IMR-90 (cell line): ENCODE results near the gene LGMN. TPM values are rescaled to one million over a fixed set of nuclear protein-coding genes. Genes with fewer than 3 reads are reported as not detected.

ENCODE experiments used
- ATAC-seq: fragments of 200-7000 bp; cut with Tn5 transposase; 2 replicates; pipeline ENCODE4 v1.9.1; 2020; ENCODE audit warnings: low read depth, mild to moderate bottlenecking, moderate library complexity
- BruUV-seq: library from RNA; stranded (reverse); fragments of 400-500 nt; replicated peaks from 2 replicates; lab custom pipeline; 2021; lab: Mats Ljungman, UMichigan
- CTCF ChIA-PET: fragments of 300-600 bp; formaldehyde crosslinking; extraction: SDS; loops from one replicate; lab custom pipeline; 2021; ENCODE audit warnings: antibody characterized with exemption; lab: Yijun Ruan, JAX
- POLR2A ChIA-PET: fragments of 300-600 bp; sonication (Branson Sonifier 250); formaldehyde crosslinking; loops from one replicate; lab custom pipeline; 2022; ENCODE audit warnings: antibody characterized with exemption; ENCODE audit not compliant: unreplicated experiment; lab: Charles Lee
- DNase-seq: peaks from one replicate; pipeline ENCODE4 v3.0.0; 2013
- H2AFZ ChIP-seq: replicated peaks from 2 replicates; pipeline ENCODE3; 2013; ENCODE audit warnings: low read length, mild to moderate bottlenecking; ENCODE audit not compliant: poor library complexity
- H2AK5ac ChIP-seq: 2 replicates; pipeline ENCODE4 v1.6.1; 2013; ENCODE audit warnings: low read depth, low read length, inconsistent platforms
- H2AK9ac ChIP-seq: replicated peaks from 2 replicates; pipeline ENCODE3; 2013; ENCODE audit warnings: mild to moderate bottlenecking, low read depth, low read length, moderate library complexity; ENCODE audit not compliant: poor library complexity
- H2BK120ac ChIP-seq: 2 replicates; pipeline ENCODE4 v1.6.1; 2013; ENCODE audit warnings: low read depth, low read length, inconsistent platforms
- H2BK15ac ChIP-seq: 3 replicates; pipeline ENCODE4 v1.6.1; 2013; ENCODE audit warnings: low read depth, low read length, inconsistent platforms
- H2BK20ac ChIP-seq: 2 replicates; pipeline ENCODE4 v1.6.1; 2013; ENCODE audit warnings: low read depth, mild to moderate bottlenecking, inconsistent platforms, low read length, moderate library complexity
- H2BK5ac ChIP-seq: 2 replicates; pipeline ENCODE4 v1.6.1; 2013; ENCODE audit warnings: mild to moderate bottlenecking, low read depth, low read length, inconsistent platforms; ENCODE audit not compliant: poor library complexity, severe bottlenecking
- H3K14ac ChIP-seq: replicated peaks from 2 replicates; pipeline ENCODE4 v1.6.1; 2013; ENCODE audit warnings: low read depth, low read length, inconsistent platforms
- H3K18ac ChIP-seq: 2 replicates; pipeline ENCODE4 v1.6.1; 2013; ENCODE audit warnings: low read depth, low read length, control low read depth
- H3K23ac ChIP-seq: 2 replicates; pipeline ENCODE4 v1.6.1; 2013; ENCODE audit warnings: low read depth, low read length, inconsistent platforms
- H3K27ac ChIP-seq: 2 replicates; pipeline ENCODE4 v1.5.1; 2013; ENCODE audit warnings: mild to moderate bottlenecking, control low read depth, low read length; ENCODE audit not compliant: insufficient read depth
- H3K27me3 ChIP-seq: 2 replicates; pipeline ENCODE4 v1.6.1; 2013; ENCODE audit warnings: low read length; ENCODE audit not compliant: control insufficient read depth, insufficient read depth
- H3K36me3 ChIP-seq: 2 replicates; pipeline ENCODE4 v1.6.1; 2013; ENCODE audit warnings: low read length, mixed read lengths; ENCODE audit not compliant: control insufficient read depth, insufficient read depth
- H3K4ac ChIP-seq: 2 replicates; pipeline ENCODE4 v1.6.1; 2013; ENCODE audit warnings: low read depth, low read length, inconsistent platforms
- H3K4me1 ChIP-seq: 2 replicates; pipeline ENCODE4 v1.6.1; 2013; ENCODE audit warnings: low read length, mixed read lengths; ENCODE audit not compliant: control insufficient read depth, insufficient read depth
- H3K4me2 ChIP-seq: 2 replicates; pipeline ENCODE4 v1.6.1; 2013; ENCODE audit warnings: low read depth, mild to moderate bottlenecking, control low read depth, low read length, moderate library complexity
- H3K4me3 ChIP-seq: 2 replicates; pipeline ENCODE4 v1.5.1; 2013; ENCODE audit warnings: low read depth, mild to moderate bottlenecking, control low read depth, low read length, moderate library complexity; ENCODE audit not compliant: insufficient read depth
- H3K56ac ChIP-seq: 2 replicates; pipeline ENCODE4 v1.6.1; 2013; ENCODE audit warnings: low read length, inconsistent platforms; ENCODE audit not compliant: insufficient read depth; ENCODE audit errors: extremely low read depth
- H3K79me1 ChIP-seq, 2 experiments: 2 replicates each; pipeline ENCODE4 v1.6.1; 2013; ENCODE audit warnings: low read length in 2 of 2, inconsistent platforms in 1 of 2, low read depth in 1 of 2
- H3K9ac ChIP-seq: 2 replicates; pipeline ENCODE4 v1.6.1; 2013; ENCODE audit warnings: low read depth, low read length, control low read depth
- H3K9me1 ChIP-seq: 2 replicates; pipeline ENCODE4 v1.6.1; 2013; ENCODE audit warnings: low read length, inconsistent platforms; ENCODE audit not compliant: insufficient read depth
- H3K9me3 ChIP-seq: 2 replicates; pipeline ENCODE4 v1.6.1; 2013; ENCODE audit warnings: low read length; ENCODE audit not compliant: control insufficient read depth, insufficient read depth
- H4K20me1 ChIP-seq: 2 replicates; pipeline ENCODE4 v1.6.1; 2013; ENCODE audit warnings: low read length, inconsistent platforms; ENCODE audit not compliant: insufficient read depth
- H4K5ac ChIP-seq: 2 replicates; pipeline ENCODE4 v1.6.1; 2013; ENCODE audit warnings: mild to moderate bottlenecking, low read depth, low read length, control low read depth
- H4K8ac ChIP-seq, 2 experiments: 2 replicates each; pipeline ENCODE4 v1.6.1; 2013; ENCODE audit warnings: low read depth in 2 of 2, low read length in 2 of 2, control low read depth in 1 of 2, inconsistent platforms in 1 of 2
- H4K91ac ChIP-seq: 2 replicates; pipeline ENCODE4 v1.6.1; 2013; ENCODE audit warnings: low read depth, low read length, inconsistent platforms; ENCODE audit not compliant: insufficient read depth
- BHLHE40 ChIP-seq: fragments of 150-350 bp; IDR thresholded peaks from 2 replicates; pipeline ENCODE4 v1.6.1; 2016; ENCODE audit warnings: mild to moderate bottlenecking, low read depth, low read length
- CHD1 ChIP-seq: IDR thresholded peaks from 2 replicates; pipeline ENCODE4 v1.6.1; 2012; ENCODE audit warnings: low read depth, low read length, improper control_type of control experiment
- ELK1 ChIP-seq: fragments of 150-350 bp; IDR thresholded peaks from 2 replicates; pipeline ENCODE4 v1.6.1; 2016; ENCODE audit warnings: low read depth, mild to moderate bottlenecking, low read length, moderate library complexity, borderline replicate concordance
- MAFK ChIP-seq: IDR thresholded peaks from 2 replicates; pipeline ENCODE4 v1.6.1; 2012; ENCODE audit warnings: low read depth, low read length, improper control_type of control experiment
- NFE2L2 ChIP-seq: fragments of 150-350 bp; IDR thresholded peaks from 2 replicates; pipeline ENCODE4 v1.6.1; 2016; ENCODE audit warnings: low read depth, mild to moderate bottlenecking, low read length
- POLR2A ChIP-seq: IDR thresholded peaks from 2 replicates; pipeline ENCODE4 v1.6.1; 2012; ENCODE audit warnings: mild to moderate bottlenecking, low read depth, low read length
- RAD21 ChIP-seq: IDR thresholded peaks from 2 replicates; pipeline ENCODE4 v1.6.1; 2012; ENCODE audit warnings: low read length, improper control_type of control experiment
- RCOR1 ChIP-seq: IDR thresholded peaks from 2 replicates; pipeline ENCODE4 v1.6.1; 2012; ENCODE audit warnings: mild to moderate bottlenecking, low read length, improper control_type of control experiment; ENCODE audit not compliant: insufficient replicate concordance
- WGBS, 2 experiments: methylation state at CpG; one replicate each; pipeline versions ENCODE4 v1.1.5 to v1.1.7; 2013; ENCODE audit warnings: missing lambda C conversion rate in 2 of 2; ENCODE audit not compliant: insufficient read length in 1 of 2; ENCODE audit errors: extremely low coverage in 2 of 2; 5-methylcytosine and 5-hydroxymethylcytosine counted together
- dilution Hi-C: fragments of 300-500 bp; cut with HindIII; formaldehyde crosslinking; loops from one replicate; pipeline ENCODE4 v1.14.3; 2018; ENCODE audit warnings: low sequenced_read_pairs; ENCODE audit not compliant: unreplicated experiment
- in situ Hi-C: fragments of 300-500 bp; cut with MboI; formaldehyde crosslinking; loops from 3 replicates; pipeline ENCODE4 v1.14.3; 2019; ENCODE audit warnings: low sequenced_read_pairs, inconsistent platforms, mixed read lengths
- intact Hi-C: fragments of 100-400 bp; cut with micrococcal nuclease; formaldehyde crosslinking; loops from 2 replicates; pipeline ENCODE4 v1.10.0; 2022
- polyA plus RNA-seq, 3 experiments: library from polyadenylated mRNA; depleted of rRNA; stranded (reverse); fragments of >200 nt; gene quantifications; 2 replicates each; pipeline ENCODE4 v1.2.3, GENCODE V29; 2012; ENCODE audit warnings: low replicate concordance in 1 of 3
- total RNA-seq: library from RNA; depleted of rRNA; stranded (reverse); fragments of >200 nt; gene quantifications from 2 replicates; pipeline ENCODE4 v1.2.3, GENCODE V29; 2012
- TF ChIP-seq, protein P1 (sequence below): fragments of 150-350 bp; IDR thresholded peaks from 2 replicates; pipeline ENCODE4 v1.6.1; 2017; ENCODE audit warnings: mild to moderate bottlenecking, antibody characterized with exemption, low read length, low read depth

LGMN gene
- total and polyA plus RNA-seq, 2 of the 4 experiments (the other 2 are of a cell fraction), result 19.2 to 39.3 TPM

GRCh38 chr14:92780444-92781232 lies 32.2 kb upstream of the LGMN start:
- intact Hi-C loops (loop anchor here (10.0 kb wide), 1 partner anchor 646 kb away; no protein-coding TSS in a partner anchor), in situ Hi-C loops (loop anchor here (5.0 kb wide), 1 partner anchor 68 kb away; no protein-coding TSS in a partner anchor), dilution Hi-C loops (no loop called here)
- no TSS peak for BruUV-seq
- H3K23ac ChIP-seq, result no peak overlapping the region
- H4K20me1 ChIP-seq, result no peaks in the 10 kb centered on the region
- no peaks in the 10 kb centered on the region for H3K79me1 ChIP-seq
- H2BK15ac ChIP-seq, result no peak overlapping the region
- no peak overlapping the region for H4K91ac ChIP-seq
- no peak overlapping the region for H3K9ac ChIP-seq
- WGBS, 2 experiments, result no CpG with 5 or more reads among the region's 7 CpGs
- H2AFZ ChIP-seq, result no peak overlapping the region
- POLR2A ChIA-PET, result no interaction called here
- H3K9me3 ChIP-seq, result no peaks in the 10 kb centered on the region
- CTCF ChIA-PET, result interaction anchor here (1.0 kb wide), 1 partner anchor 94 kb away, joined by 4 read pairs; no protein-coding TSS in a partner anchor
- no peak overlapping the region for H3K4ac ChIP-seq
- H3K27ac ChIP-seq, result no peak overlapping the region
- no peak overlapping the region for H3K4me2 ChIP-seq
- H2AK5ac ChIP-seq, result no peak overlapping the region
- no peak overlapping the region for H2BK20ac ChIP-seq
- no peak overlapping the region for H2BK5ac ChIP-seq
- peak; percentile 36 for ATAC-seq
- no peak overlapping the region for H3K4me3 ChIP-seq
- H3K14ac ChIP-seq, result no peak overlapping the region
- no peak overlapping the region for H3K18ac ChIP-seq
- no peak for TF ChIP-seq NFE2L2
- no peak for TF ChIP-seq CHD1
- TF ChIP-seq RCOR1, result no peak
- TF ChIP-seq, protein P1, sequence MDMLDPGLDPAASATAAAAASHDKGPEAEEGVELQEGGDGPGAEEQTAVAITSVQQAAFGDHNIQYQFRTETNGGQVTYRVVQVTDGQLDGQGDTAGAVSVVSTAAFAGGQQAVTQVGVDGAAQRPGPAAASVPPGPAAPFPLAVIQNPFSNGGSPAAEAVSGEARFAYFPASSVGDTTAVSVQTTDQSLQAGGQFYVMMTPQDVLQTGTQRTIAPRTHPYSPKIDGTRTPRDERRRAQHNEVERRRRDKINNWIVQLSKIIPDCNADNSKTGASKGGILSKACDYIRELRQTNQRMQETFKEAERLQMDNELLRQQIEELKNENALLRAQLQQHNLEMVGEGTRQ, result no peak
- no peak for TF ChIP-seq POLR2A
- no peak for TF ChIP-seq ELK1
- no peak for TF ChIP-seq MAFK
- TF ChIP-seq BHLHE40, result no peak
- TF ChIP-seq RAD21, result no peak
- no peaks in the 10 kb centered on the region; the same call in 1 of the 2 replicates for H3K27me3 ChIP-seq
- no peak overlapping the region for H3K56ac ChIP-seq
- H3K4me1 ChIP-seq, result peaks cover 6% of the 10 kb centered on the region
- no peak overlapping the region for H4K8ac ChIP-seq
- no peaks in the 10 kb centered on the region for H3K36me3 ChIP-seq
- H4K5ac ChIP-seq, result no peak overlapping the region
- no peak overlapping the region for H2AK9ac ChIP-seq
- H2BK120ac ChIP-seq, result no peak overlapping the region
- 0 out of 2 replicates have a peak, but pooled peaks cover 2% of the 10 kb centered on the region for H3K9me1 ChIP-seq
- DNase-seq, result peak; percentile 59
